HTERT RPE-1 (cell line): ENCODE data around the gene KRTAP22-1.

ENCODE experiments used
- in situ Hi-C: fragments of 300-500 bp; cut with MboI; formaldehyde crosslinking; loops from 4 replicates; pipeline ENCODE4 v1.14.3; 2020; ENCODE audit warnings: low sequenced_read_pairs

The KRTAP22-1 gene

DNA sequence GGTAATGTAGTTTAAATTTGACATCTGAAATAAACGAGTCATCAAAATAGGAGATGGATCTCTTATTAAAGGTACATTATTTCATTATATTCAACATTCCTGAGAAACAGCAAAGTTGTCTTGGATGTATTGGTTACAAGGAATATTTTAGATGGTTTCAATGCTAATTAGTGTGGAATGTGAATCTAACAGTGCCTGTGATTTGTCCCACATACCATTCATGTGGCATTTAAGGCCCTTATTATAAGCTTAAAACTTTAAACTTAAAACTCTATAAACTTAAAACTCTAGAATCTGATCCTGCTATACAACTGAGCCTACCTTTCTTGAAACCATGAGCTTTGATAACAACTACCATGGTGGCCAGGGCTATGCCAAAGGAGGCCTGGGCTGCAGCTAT is at the start of gene KRTAP22-1:
TSS of gene KRTAP22-1 (plus strand) at position 301 of the 400 bp plus-strand sequence.
- in situ Hi-C loops = no loop called here

DNA sequence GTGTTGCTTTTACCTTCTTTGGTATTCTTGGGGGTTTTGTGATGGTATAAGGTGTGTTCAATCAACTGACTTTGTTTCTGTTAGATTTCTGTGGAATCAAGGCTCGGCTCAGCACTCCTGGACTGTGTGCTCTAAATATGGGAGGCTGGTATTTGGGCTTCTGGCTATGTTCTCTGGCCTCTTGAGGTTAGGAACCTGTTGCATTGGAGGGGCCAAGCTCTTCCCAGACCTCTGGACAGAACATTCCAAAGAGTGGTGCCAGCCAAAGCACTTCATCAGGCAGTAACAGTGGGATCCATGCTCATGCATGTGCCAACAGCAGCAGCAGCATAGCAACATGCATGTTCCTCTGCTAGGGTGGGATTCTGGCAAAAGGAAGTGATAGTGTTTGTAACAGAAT is 48.1 kb upstream of the KRTAP22-1 start:
- in situ Hi-C loops = no loop called here

DNA sequence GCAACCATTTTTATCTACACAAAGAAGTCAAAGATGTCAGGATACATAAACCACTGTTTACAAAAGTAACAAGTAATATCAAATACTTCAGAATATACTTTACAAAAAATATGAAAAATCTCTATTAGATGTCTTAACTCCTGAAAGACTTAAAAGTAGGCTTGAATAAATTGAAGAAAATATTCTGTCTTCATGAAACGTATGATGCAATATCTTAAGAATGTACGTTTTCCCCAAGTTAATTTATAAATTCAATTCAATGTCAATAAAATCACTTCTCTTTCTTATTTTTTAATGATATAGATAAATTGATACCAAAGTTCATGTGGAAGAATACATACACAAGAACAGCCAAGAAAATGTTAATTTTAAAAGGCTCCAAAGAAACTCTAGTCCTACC is 45.8 kb upstream of the KRTAP22-1 start:
- in situ Hi-C loops = no loop called here

DNA sequence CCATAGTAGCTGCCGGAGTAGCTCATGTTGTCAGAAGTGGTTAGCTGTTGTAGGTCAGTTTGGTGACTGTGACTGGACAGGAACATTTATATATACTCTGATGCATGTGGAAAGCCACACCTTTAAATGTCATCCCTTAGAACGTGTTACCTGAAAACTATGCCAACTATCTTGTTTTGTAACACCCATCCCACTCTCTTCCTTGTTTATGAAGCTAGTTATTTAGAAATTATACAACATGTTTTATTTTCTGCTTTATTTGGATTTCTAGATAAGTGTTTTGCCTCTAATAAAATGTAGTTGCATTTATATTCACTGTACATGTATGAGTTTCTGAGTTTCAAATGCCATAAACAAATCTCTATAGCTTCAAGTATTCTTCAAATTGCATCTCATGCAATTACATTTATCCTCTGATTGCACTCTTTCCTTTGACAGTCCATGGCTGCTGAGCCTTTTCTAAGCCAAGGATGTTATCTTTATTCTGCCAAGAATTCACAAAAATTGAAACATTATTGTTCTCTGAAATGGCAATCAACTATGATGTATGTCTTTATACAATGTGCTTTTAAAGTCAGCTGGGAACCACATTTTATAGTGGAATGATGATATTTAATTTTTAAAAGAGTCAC is 39.5 kb upstream of the KRTAP22-1 start, which contains the start of gene KRTAP19-7:
TSS of gene KRTAP19-7 (minus strand) at position 51 of the 632 bp plus-strand sequence. CDS start at position 26, 25 bp downstream.
- in situ Hi-C loops = no loop called here

DNA sequence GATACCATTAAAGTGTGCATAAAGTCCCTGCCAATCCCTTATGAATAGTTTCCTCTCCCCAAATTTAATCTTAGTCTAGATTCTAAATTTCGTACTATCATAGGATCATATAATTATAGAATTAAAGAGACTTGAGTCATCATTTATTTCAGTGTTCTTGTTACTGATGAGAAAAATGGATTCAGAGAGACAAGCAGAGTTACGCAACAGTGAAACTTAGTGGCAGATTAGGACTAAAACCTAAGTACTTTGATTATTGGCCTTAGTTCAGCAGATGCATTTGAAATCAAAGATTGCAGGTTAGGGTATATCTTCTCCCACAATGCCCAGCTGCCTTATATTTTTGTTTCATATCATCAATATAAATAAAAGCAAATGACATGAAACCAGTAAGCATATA is 38.9 kb upstream of the KRTAP22-1 start:
- in situ Hi-C loops = no loop called here

DNA sequence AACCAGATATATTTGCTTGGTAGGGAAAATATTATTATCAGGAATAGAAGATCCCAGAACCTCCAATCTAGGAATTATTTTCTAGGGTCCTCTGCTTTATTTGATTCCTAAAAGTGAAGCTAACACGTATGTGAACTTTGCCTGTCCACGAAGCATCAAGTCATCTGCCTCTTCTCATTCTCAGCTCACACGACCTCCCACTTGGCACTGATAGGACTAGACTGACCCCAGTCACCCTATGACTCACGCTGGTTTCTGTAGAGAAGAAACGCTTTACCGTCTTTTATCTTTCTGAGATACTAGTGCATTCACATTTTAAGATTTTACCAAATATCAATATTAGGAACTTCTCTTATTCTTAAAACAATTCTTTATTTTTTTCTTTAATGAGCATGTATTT is 37.8 kb upstream of the KRTAP22-1 start:
- in situ Hi-C loops = no loop called here

DNA sequence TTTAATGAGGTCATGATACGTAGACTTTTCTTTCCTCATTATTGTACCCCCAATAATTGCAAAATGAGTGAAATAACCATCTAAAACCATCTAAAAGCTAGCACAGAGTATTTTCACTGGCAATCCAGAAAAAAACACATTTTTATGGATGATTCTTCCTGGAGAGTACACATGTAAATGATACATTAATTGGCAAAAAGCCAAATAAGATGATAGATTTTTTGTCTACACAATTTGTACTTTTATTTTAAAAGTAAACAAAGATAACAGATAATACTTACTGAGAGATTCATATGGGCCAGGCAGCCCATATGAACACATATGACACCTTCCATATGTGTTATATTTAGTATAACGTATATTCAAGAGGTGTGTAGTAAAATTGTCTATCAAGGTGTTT is 37.3 kb upstream of the KRTAP22-1 start:
- in situ Hi-C loops = no loop called here

DNA sequence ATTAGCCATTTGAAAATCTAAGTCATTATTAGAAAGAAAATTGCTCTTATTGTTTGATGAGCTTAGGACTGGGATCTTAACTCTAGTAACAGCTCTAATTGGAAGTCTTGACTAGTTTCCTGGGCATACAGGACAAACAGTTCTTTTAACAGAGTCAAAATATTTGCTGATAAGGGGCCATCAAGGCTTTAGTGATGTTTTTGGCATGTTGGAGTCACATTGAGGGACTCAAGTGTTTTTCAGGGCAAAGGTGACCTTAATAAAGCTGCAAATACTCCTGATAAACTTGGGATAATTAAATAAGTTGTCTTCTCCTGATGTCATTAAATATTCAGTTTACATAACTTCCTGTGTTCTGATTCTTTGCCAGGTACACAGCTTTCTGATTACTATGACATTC is 33.3 kb upstream of the KRTAP22-1 start:
- in situ Hi-C loops = no loop called here

DNA sequence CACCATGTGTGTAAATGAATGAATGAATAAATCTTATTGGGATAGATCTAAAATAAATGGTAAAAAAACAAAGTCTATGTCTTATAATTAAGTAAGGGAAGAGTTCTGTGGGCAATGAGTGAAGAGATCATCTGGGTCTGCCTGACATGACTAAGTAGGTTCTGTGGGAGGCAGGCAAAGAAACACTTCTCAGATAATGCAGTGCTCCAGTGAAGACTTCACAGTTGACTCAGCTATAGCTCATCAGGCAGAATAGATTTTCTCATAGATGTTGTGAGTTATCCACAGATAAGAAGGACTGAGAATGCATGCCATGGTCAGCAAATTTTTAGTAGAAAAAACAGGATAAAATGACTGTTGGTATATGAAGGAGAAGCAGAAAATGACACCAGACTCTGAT is 23.1 kb upstream of the KRTAP22-1 start:
- in situ Hi-C loops = no loop called here

DNA sequence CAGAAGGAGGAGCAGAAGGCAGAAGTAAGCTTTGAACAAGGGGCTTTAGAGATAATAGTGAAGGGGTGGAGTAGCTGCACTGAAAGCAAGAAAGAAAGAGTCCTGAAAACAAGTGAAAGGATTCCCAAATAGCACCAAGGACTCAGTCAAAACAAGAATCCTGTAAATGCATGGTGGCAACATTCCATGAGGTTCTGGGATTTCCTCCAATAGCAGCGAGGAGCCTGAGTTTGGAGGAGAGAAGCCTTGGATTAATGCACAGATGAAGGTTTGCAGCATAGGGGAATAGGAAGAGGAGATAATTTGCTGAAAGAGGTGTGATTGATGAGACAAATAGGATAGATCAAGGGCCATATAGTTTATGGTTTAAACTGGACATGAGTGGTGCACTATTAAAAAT is 21.5 kb upstream of the KRTAP22-1 start:
- in situ Hi-C loops = no loop called here

DNA sequence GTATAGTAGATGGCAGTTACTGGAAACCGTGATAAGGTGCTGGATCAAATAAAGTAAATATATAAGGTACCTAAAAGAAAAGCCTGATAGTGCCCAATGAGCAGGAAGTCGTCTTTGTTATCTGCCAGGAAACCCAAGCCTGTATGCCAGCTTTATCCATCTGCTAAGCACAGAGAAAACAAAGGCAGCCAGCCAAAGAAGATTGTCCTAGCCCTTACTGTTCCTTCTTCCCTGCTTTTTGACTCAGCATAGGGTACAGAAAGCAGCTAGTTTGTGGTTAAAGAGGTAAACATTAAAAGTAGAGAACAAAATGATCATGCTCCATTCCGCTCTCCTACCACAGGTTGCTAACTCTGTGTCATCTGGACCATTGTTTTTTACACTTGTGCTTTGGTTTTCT is 20.8 kb upstream of the KRTAP22-1 start:
- in situ Hi-C loops = no loop called here

DNA sequence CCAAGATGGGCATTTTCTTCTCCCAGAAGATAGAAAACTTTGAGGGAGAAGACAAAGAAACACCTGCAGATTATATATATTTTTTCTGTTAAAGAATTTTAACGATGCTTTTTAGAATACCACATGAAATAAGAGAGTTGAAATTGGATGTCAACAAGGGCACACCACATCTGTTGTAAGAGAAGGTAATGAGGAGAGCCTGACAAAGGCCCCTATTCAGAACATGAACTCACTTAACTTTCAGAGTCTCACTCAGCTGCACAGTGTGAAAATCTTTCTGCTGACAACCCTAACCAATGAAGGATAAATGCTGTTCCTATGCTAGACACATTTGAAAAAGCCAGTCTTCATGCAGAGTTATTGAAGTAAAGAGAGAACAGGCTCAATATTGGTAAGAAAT is 18.0 kb upstream of the KRTAP22-1 start:
- in situ Hi-C loops = no loop called here

DNA sequence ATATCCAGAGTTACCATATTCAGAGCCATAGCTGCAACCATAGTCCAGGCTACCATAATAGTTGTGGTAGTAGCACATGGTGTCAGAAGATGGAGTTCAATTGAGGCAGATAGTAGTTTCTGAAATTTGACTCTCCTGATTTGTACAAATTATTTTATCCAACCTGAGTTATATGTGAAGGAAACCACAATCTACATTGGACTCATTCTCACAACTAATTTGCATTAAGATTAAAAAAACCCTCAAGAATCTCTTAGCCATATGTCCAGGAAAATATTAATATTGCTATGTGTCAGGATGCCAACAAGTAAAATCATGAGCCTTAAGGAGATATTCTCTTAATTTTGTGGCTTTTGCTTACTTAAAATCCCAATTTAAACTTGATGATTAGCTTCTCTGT is 10.6 kb upstream of the KRTAP22-1 start, which contains the start of gene KRTAP22-2:
TSS of gene KRTAP22-2 (minus strand) at position 101 of the 400 bp plus-strand sequence.
- in situ Hi-C loops = no loop called here

DNA sequence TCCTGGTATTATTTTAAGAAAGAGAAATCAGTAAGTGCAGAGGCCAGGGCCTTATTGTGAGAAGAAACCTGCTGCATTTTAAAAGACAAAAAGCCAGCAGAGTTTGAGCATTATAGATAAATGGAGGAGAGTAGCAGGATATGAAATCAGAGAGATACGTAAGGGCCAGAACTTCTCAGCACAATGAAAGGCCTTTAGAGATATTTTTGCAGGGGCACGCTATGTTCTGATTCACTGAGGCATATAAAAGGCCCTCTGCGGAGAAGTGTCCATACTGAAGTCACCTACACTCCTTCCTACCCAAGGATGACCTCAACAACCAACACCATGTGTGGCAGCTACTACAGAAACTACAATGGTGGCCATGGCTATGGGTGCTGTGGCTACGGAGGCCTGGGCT is 8.7 kb upstream of the KRTAP22-1 start, which contains the start of gene KRTAP6-3:
TSS of gene KRTAP6-3 (plus strand) at position 301 of the 400 bp plus-strand sequence. CDS start at position 307, 6 bp downstream.
- in situ Hi-C loops = no loop called here

DNA sequence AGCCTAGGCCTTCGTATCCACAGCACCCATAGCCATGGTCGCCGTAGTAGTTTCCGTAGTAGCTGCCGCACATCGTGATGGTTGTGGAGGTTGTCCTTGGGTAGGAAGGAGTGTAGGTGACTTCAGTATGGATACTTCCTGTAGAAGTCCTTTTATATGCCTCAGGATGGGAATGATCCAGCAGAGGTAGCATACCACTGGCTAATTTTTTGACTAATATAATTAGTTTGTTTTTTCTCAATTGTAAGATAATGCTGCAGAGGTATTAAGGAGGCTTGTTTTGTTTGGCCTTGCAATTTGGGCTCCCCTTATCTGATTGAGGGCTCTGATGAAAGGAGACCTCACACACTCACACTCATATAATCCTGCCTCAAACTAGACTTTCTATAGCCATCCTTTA is 2.1 kb upstream of the KRTAP22-1 start, which contains the start of gene KRTAP6-2:
TSS of gene KRTAP6-2 (minus strand) at position 101 of the 400 bp plus-strand sequence. CDS start at position 73, 28 bp downstream.
- in situ Hi-C loops = no loop called here

DNA sequence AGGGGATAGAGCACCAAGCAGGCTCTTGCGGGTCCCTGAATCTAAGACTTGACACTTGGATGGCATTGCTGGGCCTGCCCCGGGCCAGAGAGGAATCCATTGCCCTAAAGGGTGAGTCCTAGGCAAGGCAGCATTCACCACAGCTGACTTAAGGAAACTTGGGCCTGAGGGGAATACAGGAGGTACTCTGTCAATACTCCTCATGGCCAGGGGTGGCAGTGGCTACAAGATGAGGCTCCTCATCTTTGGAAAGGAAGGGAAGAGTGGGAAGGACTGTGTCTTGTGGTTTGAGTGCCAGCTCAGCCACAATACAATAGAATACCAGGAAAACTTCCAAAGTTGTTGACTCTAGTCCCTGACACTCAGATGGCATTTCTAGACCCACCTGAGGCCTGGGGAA is 5.1 kb downstream of the KRTAP22-1 start:
- in situ Hi-C loops = no loop called here

DNA sequence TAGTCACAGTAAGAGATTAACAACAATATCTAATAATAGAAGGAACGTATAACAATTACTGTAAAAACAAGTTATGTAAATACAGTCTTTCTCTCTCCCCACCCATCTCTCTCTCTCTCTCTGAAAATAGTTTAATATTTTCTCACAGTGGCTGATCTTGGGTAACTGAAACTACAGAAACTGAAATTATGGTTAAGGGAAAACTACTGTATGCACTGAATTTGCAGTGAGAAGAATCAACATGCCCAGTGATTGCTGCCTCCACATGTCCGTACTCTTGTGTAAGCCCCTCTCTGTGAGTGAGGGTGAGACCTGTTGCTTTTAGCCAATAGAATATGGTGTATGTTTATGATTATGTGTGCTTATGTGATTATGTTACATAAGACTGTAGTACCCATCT is 11.2 kb downstream of the KRTAP22-1 start:
- in situ Hi-C loops = no loop called here

DNA sequence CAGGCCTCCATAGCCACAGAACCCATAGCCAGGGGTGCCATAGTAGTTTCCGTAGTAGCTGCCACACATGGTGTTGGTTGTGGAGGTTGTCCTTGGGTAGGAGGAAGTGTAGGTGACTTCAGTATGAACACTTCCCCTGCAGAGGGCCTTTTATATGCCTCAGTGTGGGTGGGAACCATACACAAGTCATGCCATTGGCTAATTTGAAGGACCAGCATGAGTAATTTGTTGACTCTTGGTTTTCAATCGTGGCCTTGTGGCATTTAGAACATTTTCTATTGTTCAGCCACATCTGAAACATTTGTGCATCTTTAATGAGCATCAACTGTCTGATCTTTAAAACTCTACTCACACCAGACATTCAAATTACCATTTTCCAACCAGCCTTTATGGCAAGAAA is 12.9 kb downstream of the KRTAP22-1 start, which contains the start of gene KRTAP6-1:
TSS of gene KRTAP6-1 (minus strand) at position 95 of the 400 bp plus-strand sequence. CDS start at position 69, 26 bp downstream.
- in situ Hi-C loops = no loop called here

DNA sequence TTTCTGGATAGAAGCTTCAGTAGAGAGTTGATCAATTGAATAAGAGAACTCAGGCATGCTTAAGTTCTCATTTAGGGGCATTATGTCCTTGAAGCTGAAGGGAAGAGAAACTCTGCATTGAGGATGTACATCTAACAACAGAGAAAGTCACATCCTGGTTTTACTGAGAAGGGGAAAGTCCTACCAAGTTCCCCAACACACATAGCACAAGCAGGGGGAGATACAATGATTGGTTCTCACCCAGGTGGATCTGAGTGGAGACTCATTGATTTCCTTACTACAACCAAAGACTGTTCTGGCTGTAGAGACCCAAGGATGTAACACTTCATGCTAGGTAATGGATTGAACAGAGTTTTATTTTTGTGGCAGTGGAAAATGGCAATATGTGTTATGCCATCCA is 14.3 kb downstream of the KRTAP22-1 start:
- in situ Hi-C loops = no loop called here

DNA sequence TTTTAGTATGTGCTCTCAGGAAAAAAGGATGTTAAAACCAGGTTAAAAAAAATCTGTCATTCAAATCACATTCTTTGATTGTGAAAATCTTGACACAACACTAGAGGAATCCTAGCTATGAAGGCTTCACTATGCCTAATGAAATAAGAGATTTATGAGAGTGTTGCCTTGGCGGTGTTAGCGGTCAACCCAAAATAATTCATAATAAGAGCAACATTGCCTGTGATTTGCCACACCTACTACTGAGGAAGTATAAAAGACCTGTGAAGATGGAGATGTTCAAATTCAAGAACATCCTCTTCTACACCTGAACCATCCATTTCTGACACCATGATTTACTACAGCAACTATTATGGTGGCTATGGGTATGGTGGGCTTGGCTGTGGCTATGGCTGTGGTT is 15.2 kb downstream of the KRTAP22-1 start, which contains the start of gene KRTAP20-1:
TSS of gene KRTAP20-1 (plus strand) at position 301 of the 400 bp plus-strand sequence. CDS start at position 331, 30 bp downstream.
- in situ Hi-C loops = no loop called here

DNA sequence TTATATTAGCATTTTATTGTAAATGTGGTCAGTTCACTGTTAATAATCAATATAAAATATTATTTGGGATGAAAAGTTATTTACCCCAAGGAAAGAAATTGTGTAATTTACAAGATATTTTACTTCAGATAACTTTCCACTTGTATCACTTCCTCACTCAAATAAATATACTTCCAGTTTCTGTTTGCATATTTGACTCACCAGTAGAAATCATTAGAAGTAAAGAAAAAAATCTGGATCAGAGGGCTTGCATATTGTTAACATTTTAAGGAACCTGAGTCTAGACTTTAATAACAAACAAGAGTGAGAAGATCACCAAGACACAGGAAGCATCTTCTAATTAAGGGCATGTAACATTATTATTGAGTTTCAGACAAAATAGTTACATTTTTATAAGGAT is 19.2 kb downstream of the KRTAP22-1 start:
- in situ Hi-C loops = no loop called here

DNA sequence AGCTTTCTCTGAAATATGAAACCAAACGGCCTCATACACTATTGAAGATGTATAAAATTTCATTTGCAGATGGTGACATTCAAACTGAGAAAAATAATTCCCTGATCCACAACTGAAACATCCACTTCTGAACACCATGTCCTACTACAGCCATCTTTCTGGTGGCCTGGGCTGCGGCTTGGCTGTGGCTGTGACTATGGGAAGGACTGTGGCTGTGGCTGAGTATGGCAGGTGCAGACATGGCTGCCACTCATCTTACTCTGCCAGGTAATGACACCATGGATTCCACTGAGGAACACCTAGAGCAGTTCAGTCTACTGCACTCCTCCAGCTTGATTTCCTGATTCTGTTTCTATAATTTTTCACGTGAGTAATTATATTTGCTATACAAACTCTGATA is 19.6 kb downstream of the KRTAP22-1 start, which contains the start of gene KRTAP20-4:
TSS of gene KRTAP20-4 (plus strand) at position 106 of the 400 bp plus-strand sequence.
- in situ Hi-C loops = no loop called here
